ENCODE measurements around the gene SIRT2. TPM values are rescaled to one million over a fixed set of nuclear protein-coding genes. Genes with fewer than 3 reads are reported as not detected.
A peak's percentile ranks its signal among the peaks of the same experiment; 100 is the strongest.

The SIRT2 gene
- total and polyA plus RNA-seq, 2 of the 13 experiments (the other 11 are each of a cell fraction or from before 2014, with no cell fraction given): 22.3 to 26.1 TPM

DNA sequence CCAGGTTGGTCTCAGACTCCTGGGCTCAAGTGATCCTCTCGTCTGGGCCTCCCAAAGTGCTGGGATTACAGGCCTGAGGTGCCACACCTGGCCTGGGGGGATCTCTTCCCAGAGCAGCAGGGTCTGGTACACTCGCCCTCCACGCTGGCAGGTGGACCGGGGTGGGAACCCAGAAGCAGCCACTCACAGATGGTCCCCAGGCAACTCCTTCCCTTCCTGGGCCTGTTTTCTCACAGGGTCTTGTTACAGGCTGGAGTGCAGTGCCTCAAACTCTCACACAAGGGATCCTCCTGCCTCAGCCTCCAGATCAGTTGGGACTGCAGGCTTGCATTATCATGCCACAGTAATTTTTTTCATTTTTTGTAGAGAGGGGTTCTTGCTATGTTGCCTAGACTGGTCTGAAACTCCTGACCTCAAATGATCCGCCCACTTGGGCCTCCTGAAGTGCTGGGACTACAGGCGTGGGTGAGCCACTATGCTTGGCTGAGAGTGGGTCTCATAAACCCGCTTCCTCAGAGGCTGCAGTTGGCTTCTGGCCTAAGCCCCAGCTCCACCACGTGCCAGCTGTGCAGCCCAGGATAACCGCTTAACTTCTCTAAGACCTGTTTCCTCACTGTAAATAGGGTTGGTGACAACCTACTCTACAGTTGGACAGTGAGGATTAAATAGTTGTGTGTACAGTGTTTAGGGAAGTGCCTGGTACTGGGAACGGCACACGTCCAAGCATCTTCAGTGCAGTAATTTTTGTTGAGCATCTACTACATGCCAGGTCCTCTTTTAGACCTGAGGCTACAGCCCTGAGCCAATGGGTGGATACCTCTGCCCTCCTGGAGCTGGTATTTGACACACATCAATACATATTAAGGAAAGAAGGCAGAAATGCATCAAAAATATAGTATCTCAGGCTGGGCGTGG, 13.4 kb upstream of the SIRT2 start:
- ChIA-PET CTCF (ENCODE audit: low intra/inter-chr PET ratio, low total read pairs) (no interaction called here), POLR2A (no interaction called here)
- H3K27me3 ChIP-seq (ENCODE audit: control insufficient read depth in 1 of 2, insufficient read depth in 2 of 2, low read length in 2 of 2): no peaks in the 10 kb centered on the region
- H3K4me2 ChIP-seq (ENCODE audit: low read depth, low read length): no peak overlapping the region
- H3K9me3 ChIP-seq (ENCODE audit: low read length): no peaks in the 10 kb centered on the region
- intact Hi-C loops (cut with micrococcal nuclease; ENCODE audit: unreplicated experiment): no loop called here
- no peak overlapping the region for H3K9ac ChIP-seq (ENCODE audit: insufficient read depth, low read depth, low read length)
- ATAC-seq (no peak), FAIRE-seq (no peak), DNase-seq (ENCODE audit: low spot score) (no peak)
- WGBS (ENCODE audit: low lambda C conversion rate): 73% methylated on average over 7 of the region's 12 CpGs
- H3K36me3 ChIP-seq (replicated peaks in 1 of 2; ENCODE audit: control insufficient read depth in 1 of 2, insufficient read depth in 2 of 2, low read length in 2 of 2): no peaks in the 10 kb centered on the region
- H3K4me1 ChIP-seq (ENCODE audit: insufficient read depth, low read length): peaks cover 5% of the 10 kb centered on the region
- H2AFZ ChIP-seq (ENCODE audit: low read length): no peak overlapping the region
- H3K27ac ChIP-seq (ENCODE audit: extremely low read length, insufficient read depth, low read length): no peak overlapping the region
- TF ChIP-seq GATAD1 (CRISPR knock-in tag; IDR thresholded peaks at IDR 0.05) (no peak), NFIB (CRISPR knock-in tag; IDR thresholded peaks at IDR 0.05; ENCODE audit: borderline replicate concordance) (no peak), AGO2 (optimal IDR thresholded peaks at IDR 0.05; ENCODE audit: low read depth, low read length) (peak; percentile 48), ZFX (CRISPR knock-in tag; IDR thresholded peaks at IDR 0.05; ENCODE audit: low read depth) (no peak)
- TF ChIP-seq, protein P1, sequence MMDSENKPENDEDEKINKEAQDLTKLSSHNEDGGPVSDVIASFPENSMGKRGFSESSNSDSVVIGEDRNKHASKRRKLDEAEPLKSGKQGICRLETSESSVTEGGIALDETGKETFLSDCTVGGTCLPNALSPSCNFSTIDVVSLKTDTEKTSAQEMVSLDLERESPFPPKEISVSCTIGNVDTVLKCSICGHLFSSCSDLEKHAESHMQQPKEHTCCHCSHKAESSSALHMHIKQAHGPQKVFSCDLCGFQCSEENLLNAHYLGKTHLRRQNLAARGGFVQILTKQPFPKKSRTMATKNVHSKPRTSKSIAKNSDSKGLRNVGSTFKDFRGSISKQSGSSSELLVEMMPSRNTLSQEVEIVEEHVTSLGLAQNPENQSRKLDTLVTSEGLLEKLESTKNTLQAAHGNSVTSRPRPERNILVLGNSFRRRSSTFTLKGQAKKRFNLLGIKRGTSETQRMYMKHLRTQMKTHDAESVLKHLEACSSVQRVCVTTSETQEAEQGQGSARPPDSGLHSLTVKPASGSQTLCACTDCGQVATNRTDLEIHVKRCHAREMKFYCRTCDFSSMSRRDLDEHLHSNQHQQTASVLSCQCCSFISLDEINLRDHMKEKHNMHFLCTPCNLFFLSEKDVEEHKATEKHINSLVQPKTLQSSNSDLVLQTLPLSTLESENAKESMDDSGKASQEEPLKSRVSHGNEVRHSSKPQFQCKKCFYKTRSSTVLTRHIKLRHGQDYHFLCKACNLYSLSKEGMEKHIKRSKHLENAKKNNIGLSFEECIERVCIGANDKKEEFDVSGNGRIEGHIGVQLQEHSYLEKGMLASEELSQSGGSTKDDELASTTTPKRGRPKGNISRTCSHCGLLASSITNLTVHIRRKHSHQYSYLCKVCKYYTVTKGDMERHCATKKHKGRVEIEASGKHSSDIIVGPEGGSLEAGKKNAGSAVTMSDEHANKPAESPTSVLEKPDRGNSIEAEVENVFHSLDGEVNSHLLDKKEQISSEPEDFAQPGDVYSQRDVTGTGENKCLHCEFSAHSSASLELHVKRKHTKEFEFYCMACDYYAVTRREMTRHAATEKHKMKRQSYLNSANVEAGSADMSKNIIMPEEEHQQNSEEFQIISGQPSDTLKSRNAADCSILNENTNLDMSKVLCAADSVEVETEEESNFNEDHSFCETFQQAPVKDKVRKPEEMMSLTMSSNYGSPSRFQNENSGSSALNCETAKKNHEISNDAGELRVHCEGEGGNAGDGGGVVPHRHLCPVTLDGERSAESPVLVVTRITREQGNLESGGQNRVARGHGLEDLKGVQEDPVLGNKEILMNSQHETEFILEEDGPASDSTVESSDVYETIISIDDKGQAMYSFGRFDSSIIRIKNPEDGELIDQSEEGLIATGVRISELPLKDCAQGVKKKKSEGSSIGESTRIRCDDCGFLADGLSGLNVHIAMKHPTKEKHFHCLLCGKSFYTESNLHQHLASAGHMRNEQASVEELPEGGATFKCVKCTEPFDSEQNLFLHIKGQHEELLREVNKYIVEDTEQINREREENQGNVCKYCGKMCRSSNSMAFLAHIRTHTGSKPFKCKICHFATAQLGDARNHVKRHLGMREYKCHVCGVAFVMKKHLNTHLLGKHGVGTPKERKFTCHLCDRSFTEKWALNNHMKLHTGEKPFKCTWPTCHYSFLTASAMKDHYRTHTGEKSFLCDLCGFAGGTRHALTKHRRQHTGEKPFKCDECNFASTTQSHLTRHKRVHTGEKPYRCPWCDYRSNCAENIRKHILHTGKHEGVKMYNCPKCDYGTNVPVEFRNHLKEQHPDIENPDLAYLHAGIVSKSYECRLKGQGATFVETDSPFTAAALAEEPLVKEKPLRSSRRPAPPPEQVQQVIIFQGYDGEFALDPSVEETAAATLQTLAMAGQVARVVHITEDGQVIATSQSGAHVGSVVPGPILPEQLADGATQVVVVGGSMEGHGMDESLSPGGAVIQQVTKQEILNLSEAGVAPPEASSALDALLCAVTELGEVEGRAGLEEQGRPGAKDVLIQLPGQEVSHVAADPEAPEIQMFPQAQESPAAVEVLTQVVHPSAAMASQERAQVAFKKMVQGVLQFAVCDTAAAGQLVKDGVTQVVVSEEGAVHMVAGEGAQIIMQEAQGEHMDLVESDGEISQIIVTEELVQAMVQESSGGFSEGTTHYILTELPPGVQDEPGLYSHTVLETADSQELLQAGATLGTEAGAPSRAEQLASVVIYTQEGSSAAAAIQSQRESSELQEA (CRISPR knock-in tag; IDR thresholded peaks at IDR 0.05; ENCODE audit: not compliant biosample characterization): no peak
- in situ Hi-C loops (cut with HindIII; ENCODE audit: extremely low pct_ligation_motif_present, low pct_unique_long_range_greater_than_20kb): loop anchor here (25.0 kb wide), 1 partner anchor 176 kb away; the partner anchor contains the start of gene CAPN12
- BruUV-seq (replicated peaks): no TSS peak
- H3K4me3 ChIP-seq (replicated peaks in 1 of 3; ENCODE audit: insufficient read depth in 1 of 3, low read depth in 2 of 3, low read length in 3 of 3): no peak overlapping the region
- H4K20me1 ChIP-seq (ENCODE audit: insufficient read depth, low read length): no peaks in the 10 kb centered on the region
- no peaks in the 10 kb centered on the region for H3K79me2 ChIP-seq (ENCODE audit: insufficient read depth, low read length)

All from HepG2 (cell line).